ENCODE data around the gene SARNP.

The SARNP gene

GRCh38 chr12:55797068-55797467 lies 20.5 kb downstream of the SARNP start:
- no peak for TF ChIP-seq CEBPB (IDR thresholded peaks at IDR 0.05)
- no peak for TF ChIP-seq FOXM1 (IDR thresholded peaks at IDR 0.05; ENCODE audit: borderline replicate concordance, low read depth)
- no peak for TF ChIP-seq YY1 (IDR thresholded peaks at IDR 0.05; ENCODE audit: low read depth)
- TF ChIP-seq RAD21 (IDR thresholded peaks at IDR 0.05; ENCODE audit: low read depth): peak; percentile 34
- TF ChIP-seq USF1 (IDR thresholded peaks at IDR 0.05): no peak

- TF ChIP-seq ZBTB7A (IDR thresholded peaks at IDR 0.05; ENCODE audit: low read depth) (no peak), CREB1 (IDR thresholded peaks at IDR 0.05; ENCODE audit: low read depth) (no peak), USF1 (IDR thresholded peaks at IDR 0.05) (no peak), TEAD4 (IDR thresholded peaks at IDR 0.05) (no peak), MAX (IDR thresholded peaks at IDR 0.05) (no peak), YY1 (IDR thresholded peaks at IDR 0.05; ENCODE audit: low read depth) (no peak)
Measured at GRCh38 chr12:55795950-55796349, 21.6 kb downstream of the SARNP start.

- TF ChIP-seq FOXM1 (IDR thresholded peaks at IDR 0.05; ENCODE audit: borderline replicate concordance, low read depth) (no peak), USF1 (IDR thresholded peaks at IDR 0.05) (no peak), TAF1 (IDR thresholded peaks at IDR 0.05; ENCODE audit: low read depth) (no peak), TEAD4 (IDR thresholded peaks at IDR 0.05) (no peak), MAX (IDR thresholded peaks at IDR 0.05) (no peak), NFIC (IDR thresholded peaks at IDR 0.05) (no peak), EP300 (IDR thresholded peaks at IDR 0.05; ENCODE audit: borderline replicate concordance) (no peak), EGR1 (IDR thresholded peaks at IDR 0.05) (no peak), YY1 (IDR thresholded peaks at IDR 0.05; ENCODE audit: low read depth) (no peak), RAD21 (IDR thresholded peaks at IDR 0.05; ENCODE audit: low read depth) (no peak), ZBTB7A (IDR thresholded peaks at IDR 0.05; ENCODE audit: low read depth) (no peak), TCF12 (IDR thresholded peaks at IDR 0.05; ENCODE audit: low read depth) (no peak), REST (IDR thresholded peaks at IDR 0.05; ENCODE audit: low read depth) (no peak), CEBPB (IDR thresholded peaks at IDR 0.05) (no peak), CREB1 (IDR thresholded peaks at IDR 0.05; ENCODE audit: low read depth) (no peak)
Measured at GRCh38 chr12:55789893-55790292, 27.6 kb downstream of the SARNP start.

DNA sequence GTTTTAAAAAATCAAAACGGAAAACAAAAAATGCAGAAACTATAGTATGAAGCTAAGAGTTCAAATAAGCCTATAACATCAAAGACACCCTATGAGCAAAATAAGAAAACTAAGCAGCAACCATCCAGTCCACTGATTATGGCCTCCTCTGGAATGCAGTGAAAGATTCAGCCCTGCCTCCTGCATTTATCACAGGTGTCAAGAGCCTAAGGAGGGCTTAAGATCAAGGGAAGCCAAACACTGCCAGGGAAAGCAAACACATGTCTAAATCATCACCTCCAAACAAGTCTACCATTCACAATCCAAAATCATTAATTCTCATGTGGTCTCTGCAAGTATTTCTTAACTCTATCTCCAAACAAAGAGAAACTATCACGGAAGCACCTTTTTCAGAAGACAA lies 28.4 kb downstream of the SARNP start:
- TF ChIP-seq ZBTB7A (IDR thresholded peaks at IDR 0.05; ENCODE audit: low read depth) (no peak), FOXM1 (IDR thresholded peaks at IDR 0.05; ENCODE audit: borderline replicate concordance, low read depth) (no peak), TEAD4 (IDR thresholded peaks at IDR 0.05) (no peak), TAF1 (IDR thresholded peaks at IDR 0.05; ENCODE audit: low read depth) (no peak), REST (IDR thresholded peaks at IDR 0.05; ENCODE audit: low read depth) (no peak), CREB1 (IDR thresholded peaks at IDR 0.05; ENCODE audit: low read depth) (no peak), YY1 (IDR thresholded peaks at IDR 0.05; ENCODE audit: low read depth) (no peak), EP300 (IDR thresholded peaks at IDR 0.05; ENCODE audit: borderline replicate concordance) (no peak), NFIC (IDR thresholded peaks at IDR 0.05) (no peak), TCF12 (IDR thresholded peaks at IDR 0.05; ENCODE audit: low read depth) (no peak), EGR1 (IDR thresholded peaks at IDR 0.05) (no peak), MAX (IDR thresholded peaks at IDR 0.05) (no peak), USF1 (IDR thresholded peaks at IDR 0.05) (no peak), CEBPB (IDR thresholded peaks at IDR 0.05) (no peak), RAD21 (IDR thresholded peaks at IDR 0.05; ENCODE audit: low read depth) (no peak)

DNA sequence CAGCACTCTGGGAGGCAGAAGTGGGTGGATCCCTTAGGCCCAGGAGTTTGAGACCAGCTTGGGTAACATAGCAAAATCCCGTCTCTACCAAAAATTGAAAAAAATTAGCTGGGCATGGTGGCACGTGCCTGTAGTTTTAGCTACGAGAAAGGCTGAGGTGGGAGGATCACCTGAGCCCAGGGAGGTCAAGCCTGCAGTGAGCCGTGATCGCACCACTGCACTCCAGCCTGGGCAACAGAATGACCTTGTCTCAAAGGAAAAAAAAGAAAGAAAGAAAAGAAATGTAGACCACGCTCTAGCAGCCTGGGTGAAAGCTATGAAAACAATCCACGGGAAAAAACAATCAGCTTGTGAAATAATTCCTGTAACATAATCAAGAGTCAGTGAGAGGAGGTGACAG lies 29.0 kb downstream of the SARNP start:
- TF ChIP-seq ZBTB7A (IDR thresholded peaks at IDR 0.05; ENCODE audit: low read depth) (no peak), YY1 (IDR thresholded peaks at IDR 0.05; ENCODE audit: low read depth) (no peak), REST (IDR thresholded peaks at IDR 0.05; ENCODE audit: low read depth) (no peak), USF1 (IDR thresholded peaks at IDR 0.05) (no peak), NFIC (IDR thresholded peaks at IDR 0.05) (no peak), EP300 (IDR thresholded peaks at IDR 0.05; ENCODE audit: borderline replicate concordance) (no peak), TEAD4 (IDR thresholded peaks at IDR 0.05) (no peak), CREB1 (IDR thresholded peaks at IDR 0.05; ENCODE audit: low read depth) (no peak), CEBPB (IDR thresholded peaks at IDR 0.05) (no peak), MAX (IDR thresholded peaks at IDR 0.05) (no peak), FOXM1 (IDR thresholded peaks at IDR 0.05; ENCODE audit: borderline replicate concordance, low read depth) (no peak), TAF1 (IDR thresholded peaks at IDR 0.05; ENCODE audit: low read depth) (no peak), TCF12 (IDR thresholded peaks at IDR 0.05; ENCODE audit: low read depth) (no peak), EGR1 (IDR thresholded peaks at IDR 0.05) (no peak)

Data from Ishikawa (cell line).